Amygdala (tissue), 56 donors: Measurements from ENCODE around the gene ARHGEF28.
A peak's percentile ranks its signal among the peaks of the same experiment; 100 is the strongest.

Source experiments
- DNase-seq, 56 donors: peaks; one replicate each; lab custom pipeline; 2025; lab: John Stamatoyannopoulos, UW

ARHGEF28 gene

DNA sequence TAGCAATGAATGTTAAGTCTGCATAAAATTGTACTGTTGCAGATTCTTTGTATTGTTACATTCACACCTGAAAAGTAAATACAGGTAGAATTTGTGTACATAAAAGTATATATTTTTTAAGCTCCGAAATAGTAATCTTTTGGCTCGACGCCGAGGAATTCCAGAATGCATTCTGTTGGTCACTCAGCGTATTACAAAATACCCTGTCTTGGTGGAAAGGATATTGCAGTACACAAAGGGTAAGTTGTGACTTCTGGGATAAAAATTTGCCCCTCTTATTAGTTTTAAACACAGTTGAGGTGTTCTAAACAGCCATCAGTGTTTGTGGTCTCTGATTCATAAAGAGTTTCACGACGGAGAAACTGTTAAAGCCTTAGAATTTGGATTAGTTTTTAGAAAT is 257.6 kb downstream of the ARHGEF28 start:
- no peak for DNase-seq

DNA sequence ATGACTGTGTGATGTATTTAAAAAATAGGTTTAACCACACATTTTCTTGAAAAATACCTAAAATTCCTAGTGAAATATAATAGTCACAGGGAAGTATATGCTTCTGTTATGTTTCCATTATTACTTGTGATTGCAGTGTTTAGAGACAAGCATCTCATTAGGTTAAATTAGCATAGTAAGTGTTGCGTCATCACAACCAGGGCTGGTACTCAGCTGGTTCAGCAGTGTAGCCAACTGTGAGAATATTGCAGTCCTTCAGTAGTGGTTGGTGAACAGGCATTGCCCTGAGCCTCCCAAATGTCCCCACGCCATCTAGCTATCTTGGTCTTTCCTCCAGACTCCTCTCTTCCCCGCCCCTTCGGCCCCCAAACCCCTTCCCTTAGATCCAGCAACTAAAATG is 261.7 kb downstream of the ARHGEF28 start:
- no peak for DNase-seq

DNA sequence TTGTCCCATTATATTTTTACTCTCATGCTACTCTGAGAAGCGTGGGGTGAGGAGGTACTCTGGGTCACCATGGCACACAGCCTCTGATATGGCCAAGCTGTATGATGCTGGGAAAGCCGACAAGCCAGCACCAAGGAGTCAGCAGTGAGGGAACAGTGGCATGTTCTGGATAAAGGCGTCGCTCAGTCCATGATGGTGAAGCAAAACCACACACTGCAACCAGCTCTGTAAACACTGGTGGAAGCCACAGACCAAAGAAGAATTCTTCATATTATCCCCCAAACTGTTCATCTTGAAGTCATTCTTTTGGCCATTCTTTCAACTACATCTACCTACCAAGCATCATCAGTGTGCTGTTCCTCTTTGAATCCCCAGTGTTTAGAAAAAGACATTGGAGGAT is 264.6 kb downstream of the ARHGEF28 start:
- DNase-seq: no peak

DNA sequence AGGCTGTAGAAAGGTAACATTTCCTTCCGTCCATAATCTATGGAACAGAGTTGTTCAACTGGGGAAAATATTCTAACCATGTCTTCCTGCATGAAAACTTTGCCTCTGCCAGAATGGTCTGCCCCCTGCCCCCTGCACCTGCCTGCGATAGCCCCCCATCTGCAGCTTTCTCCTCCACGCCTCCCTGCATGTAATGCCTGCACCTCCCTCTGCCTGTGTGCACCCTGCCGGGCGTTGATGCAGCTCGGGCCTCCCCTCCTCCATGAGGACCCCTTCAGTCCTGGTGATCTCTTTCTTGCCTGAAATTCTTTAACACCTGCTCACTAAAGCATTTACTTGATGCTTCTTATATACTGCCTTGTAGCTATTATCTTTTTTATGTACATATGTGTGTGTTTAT is 266.2 kb downstream of the ARHGEF28 start:
- no peak for DNase-seq

DNA sequence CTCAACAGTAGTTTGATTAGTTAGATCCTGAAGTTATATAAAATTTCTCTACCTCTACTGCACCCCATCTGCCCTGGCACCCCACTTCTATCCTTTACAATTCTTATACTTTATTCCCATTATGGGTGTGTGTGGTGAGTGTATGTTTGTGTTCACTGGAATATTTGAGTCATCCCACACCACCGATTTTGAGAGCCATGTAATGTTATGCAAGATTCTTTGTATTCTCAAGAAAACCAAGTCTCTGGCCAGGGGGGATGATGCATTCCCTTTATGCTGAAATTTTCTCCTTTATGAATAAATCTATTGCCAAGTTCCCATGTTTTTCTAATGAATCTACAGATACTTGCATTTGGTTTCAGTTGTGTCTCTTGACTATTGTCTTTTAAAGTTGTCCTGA is 266.8 kb downstream of the ARHGEF28 start:
- no peak for DNase-seq

DNA sequence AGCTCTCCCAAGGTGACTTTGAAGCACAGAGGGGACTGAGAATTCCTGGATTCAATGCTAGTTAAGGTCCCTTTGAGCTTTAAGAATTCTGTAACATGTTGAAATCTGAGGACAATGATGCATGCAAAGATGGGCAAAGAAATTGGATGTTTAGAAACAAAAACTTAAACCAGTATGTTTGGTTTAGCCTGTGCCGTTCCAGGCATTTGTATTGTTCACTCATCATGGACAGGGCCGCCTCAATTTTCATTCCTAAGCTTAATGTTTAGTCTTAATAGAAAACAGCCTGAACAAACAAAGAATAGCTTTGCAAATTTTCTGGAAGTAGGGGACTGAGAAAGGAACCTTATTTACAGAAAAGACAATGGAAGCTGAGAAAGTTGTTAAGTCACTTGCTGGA is 267.8 kb downstream of the ARHGEF28 start:
- no peak for DNase-seq

DNA sequence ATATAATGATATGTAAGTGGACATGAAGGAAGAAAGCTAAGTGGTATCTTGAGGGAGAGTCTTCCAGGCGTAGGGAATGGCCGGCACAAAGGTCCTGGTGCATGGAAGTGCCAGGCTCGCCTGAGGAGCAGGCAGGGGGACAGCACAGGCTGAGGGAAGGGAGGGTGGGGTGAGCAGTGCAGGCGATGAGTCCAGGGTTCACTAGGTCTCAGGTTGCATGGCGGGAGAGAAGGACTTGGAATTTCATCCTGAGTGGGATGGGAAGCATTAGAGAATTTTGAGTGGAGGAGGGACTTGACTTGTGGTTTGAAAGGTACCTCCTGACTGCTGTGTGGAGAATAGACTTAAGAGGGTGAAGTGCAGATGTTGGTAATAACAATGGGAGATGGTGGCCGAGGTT is 268.9 kb downstream of the ARHGEF28 start:
- no peak for DNase-seq

DNA sequence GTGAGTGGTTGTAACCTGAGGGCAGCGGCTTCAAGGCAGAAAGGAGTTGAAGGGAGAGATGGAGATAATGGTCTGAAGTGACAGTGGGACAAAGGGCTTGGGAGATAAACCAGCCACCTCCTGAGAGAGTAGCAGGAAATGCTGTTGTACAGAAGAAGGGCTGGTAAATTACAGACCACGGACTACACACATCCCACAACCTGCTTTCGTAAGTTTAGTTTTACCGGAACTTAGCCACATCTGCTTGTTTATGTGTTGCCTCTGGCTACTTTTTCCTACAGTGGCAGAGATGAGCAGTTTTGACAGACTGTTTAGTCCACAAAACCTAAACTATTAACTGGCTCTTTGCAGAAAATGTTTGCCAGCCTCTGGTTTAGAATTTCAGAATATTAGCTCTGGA is 269.5 kb downstream of the ARHGEF28 start:
- no peak for DNase-seq

DNA sequence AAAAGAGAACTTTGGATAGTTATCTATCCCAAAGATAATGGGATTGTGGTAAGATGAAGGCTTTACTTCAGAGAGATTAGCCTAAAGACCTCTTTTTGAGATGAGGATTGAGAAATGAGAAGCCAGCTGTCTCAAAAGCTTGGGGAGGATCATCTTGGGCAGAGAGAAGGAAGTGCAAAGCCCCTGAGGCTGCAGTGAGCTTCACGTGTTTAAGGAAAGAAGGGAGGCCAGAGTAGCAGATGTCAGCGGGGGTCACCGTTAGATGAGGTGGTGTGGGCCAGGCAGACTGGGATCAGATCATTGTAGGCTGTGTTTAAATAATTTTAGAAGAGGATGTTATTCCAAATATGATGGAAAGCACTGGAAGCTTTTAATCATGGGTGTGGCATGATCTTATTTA is 270.1 kb downstream of the ARHGEF28 start:
- DNase-seq: no peak

DNA sequence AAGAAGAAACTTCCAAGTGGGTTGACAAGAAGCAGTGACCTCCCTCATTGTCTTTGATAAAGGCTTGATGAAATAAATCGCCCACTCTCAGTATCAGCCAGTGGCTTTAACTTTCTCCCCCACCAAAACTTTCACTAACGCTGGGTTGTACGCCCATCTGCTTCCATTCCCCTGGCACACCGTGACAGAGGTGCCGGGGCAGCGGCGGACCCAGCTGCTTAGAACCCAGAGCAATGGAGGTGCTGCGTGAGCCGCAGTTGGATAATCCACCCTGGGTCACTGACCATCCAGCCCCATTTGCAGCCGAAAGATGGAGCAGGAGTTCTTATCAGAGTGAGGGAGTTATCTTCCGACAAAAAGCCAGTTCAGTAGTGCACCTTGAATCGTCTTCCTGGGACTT is 270.7 kb downstream of the ARHGEF28 start:
- no peak for DNase-seq

DNA sequence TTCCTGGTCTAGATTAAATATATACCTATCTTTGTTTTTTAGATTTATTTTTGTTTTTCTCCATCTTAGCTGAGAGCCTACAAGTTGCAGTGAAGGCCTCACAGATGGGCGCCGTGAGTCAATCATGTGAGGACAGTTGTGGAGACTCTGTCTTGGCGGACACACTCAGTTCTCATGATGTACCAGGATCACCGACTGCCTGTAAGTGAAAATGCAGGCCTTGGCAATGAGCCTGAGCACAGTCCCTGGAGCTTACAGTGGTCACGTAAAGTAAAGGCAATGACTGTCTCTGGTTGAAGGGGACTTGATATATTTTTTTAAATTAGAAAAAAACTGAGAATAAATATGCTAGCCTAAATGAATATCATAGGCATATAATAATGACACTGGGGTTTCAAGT is 271.9 kb downstream of the ARHGEF28 start:
- no peak for DNase-seq

DNA sequence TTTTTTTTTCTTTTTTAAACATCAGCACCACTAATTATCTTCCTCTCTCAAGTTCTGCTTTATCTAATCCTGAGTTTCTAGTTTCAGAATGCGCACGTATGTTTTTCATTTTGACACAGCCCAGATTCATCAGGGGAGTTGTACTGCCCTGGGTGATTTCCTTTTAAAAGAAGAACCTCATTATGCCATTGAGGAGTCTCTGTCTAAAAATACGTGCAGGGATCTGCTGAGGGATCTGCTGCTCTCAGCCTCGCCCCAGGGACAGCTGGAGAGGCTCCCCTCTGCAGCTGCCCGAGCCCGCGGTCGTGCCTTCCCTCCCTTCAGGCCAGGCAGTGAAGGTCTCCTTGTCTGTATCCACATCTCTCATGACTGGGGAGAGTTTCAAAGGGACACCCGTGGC is 273.1 kb downstream of the ARHGEF28 start:
- DNase-seq: no peak

DNA sequence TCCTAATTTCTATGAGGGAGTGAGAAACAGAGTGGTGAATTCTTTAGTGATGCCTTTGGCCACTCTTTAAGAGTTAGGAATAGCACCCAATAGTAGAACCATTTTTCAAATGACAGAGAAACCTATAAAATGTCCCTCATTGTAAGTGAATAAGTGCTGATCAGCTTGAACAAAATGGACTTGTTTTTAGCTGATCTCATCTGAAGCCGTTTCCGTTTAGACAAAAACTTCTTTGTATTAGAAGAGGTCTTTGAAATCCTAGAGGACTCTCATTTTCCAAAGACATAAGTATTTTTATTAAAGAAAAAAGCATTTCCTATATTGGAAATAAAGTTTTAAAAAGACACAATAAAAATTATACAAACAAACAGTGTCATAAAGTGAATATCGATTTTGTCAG is 273.9 kb downstream of the ARHGEF28 start:
- peak in 1 of 56 donors; percentile 5 for DNase-seq

DNA sequence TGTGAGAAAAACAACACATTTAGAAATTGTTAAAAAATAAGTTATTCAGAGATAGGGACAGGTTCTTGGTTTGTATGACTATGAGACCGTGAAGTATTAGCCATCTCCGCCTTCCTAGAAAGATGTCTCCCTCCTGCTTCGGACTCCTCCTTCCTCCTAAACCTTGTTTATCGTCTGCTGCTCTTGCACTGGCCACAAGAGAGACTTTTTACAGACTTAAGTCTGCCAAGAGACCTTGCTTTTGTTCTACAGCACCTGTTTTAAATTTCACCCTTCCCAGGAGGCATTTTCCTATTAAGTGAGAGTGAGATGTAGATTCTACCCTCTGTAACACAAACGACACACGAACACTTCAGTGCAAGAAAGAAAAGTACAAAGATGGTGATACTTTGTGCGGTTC is 274.6 kb downstream of the ARHGEF28 start:
- no peak for DNase-seq

DNA sequence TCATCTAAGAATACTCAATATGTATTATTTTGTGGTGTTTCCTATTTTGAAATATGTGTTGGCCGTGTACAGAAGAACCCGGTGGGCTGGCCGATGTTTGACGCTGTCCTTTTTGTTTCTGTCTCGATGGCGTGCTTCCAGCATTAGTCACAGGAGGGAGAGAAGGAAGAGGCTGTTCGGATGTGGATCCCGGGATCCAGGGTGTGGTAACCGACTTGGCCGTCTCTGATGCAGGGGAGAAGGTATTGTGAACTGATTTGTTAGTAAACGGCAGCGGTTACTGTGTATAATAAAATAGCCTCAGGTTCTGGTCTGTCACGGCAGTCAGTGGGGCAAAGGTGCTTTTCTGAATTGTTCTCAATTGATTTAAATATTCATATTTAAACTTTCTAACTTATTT is 275.0 kb downstream of the ARHGEF28 start:
- no peak for DNase-seq

DNA sequence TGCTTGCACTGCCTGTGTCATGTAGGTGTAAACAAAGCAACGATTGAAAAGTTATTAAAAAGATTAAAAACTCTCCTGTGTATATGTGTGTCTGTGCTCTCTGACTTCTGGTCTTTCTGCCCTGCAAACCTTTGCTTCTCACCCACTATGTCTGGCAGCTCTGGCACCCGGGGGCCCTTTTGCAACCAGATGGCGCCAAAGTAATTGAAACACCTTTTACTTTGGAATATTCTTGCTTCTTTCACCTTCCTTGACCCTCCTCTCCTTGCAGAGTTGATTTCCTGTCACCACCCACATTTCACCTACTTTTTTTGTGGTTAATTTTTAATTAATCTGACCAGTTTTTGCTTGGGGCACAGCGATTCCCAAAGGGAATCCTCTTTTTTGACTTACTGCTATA is 275.5 kb downstream of the ARHGEF28 start:
- no peak for DNase-seq

DNA sequence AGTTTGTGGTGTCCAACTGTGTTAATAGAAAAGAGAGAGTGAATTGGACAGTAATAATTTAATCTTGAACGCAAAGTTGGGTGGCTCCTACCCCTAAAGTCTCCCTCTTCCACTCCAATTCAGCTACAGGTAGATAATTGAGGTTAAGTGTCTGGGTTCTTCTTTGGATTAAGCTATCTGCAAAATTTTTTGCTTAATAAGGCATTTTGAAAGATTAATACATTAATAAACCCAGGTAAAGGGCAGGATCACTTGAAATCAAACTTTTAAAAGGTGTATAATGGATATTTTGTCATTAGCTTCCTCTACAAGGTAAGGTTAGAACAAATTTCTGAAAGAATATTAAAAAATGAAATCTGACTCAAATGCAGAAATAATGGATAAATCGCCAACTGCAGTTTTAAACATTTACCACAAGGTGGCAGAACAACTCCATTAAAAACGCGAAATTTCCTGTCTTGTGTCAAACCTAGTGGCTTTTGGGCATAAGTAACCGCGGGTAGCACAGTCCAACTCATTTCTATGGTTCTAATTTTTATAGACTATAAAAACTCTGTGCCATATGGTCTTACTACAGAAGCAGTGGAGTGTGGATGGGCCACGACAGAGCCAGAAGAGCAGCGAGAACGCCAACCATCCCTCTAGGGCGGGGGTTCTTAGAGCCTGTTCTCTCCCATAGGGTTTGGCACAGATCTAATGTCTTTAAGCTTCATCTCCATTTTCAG is 276.5 kb downstream of the ARHGEF28 start:
- DNase-seq: peak in 4 of 56 donors; percentile 6 to 26 (median 12)

DNA sequence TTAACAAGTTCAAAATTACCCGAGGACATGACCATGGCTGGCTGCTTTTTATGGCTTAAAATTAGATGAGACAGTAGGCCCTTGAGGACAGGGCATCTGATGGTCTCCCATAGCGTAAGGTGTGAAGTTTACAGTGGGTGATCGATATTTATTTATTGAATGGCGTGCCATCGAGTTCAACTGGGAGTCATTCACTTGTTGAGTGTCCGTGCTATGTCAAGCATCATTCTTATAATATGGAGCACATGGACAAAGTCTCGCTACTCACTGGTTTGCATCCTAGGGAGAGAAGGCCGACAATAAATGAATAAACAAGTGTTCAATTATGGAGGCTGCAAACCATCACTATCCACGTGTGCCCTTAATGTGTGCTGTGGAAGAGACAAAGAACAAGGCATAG is 277.2 kb downstream of the ARHGEF28 start:
- DNase-seq: no peak

DNA sequence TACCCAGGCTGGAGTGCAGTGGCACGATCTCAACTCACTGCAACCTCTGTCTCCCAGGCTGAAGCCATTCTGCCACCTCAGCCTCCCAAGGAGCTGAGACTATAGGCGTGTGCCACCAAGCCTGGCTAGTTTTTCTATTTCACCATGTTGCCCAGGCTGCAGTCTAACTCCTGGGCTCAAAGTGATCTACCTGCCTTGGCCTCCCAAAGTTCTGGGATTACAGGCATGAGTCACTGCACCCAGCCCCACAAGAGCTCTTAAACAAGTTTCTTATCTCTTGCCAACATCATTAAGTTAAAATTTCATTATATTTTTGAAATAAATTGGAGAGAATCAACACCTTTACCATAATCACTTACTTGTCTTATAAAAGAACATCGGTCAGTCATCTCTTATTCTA is 280.3 kb downstream of the ARHGEF28 start:
- DNase-seq: no peak

DNA sequence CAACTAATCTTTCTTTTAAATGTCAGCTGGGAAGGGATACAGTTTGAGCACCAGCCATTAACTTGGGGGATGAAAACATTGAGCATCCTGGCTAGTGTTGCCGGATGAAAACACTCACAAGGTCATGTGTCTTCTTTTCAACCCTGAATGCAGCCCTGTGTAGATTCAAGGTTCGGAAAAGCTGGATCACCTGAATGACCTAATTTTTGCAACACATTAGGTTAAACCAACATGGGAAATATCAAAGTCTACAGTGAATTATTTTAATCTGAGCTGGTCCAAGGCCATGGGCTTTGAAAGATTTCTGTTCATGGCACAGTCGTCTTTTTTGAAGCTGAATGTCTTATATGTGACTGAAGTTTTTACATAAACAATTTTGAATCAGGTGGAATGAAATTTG is 281.2 kb downstream of the ARHGEF28 start:
- no peak for DNase-seq

DNA sequence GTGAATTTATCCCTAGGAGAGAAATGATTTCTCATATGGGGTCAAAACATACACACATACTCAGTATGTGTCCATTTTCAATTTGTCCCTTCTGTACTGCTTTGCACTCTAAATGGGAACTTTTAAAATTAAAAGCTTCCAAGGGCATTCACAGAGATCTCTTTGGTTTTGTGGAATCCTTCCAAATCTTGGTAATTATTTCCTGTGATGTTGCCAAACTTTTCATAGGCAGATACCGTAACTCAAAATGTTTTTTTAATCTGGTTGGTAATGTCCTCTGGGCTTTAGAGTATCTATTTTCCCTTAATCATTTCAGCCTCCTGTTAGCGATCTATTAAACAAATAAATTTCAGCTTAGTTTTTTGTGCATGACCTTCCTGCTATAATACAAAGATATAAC is 282.4 kb downstream of the ARHGEF28 start:
- no peak for DNase-seq

DNA sequence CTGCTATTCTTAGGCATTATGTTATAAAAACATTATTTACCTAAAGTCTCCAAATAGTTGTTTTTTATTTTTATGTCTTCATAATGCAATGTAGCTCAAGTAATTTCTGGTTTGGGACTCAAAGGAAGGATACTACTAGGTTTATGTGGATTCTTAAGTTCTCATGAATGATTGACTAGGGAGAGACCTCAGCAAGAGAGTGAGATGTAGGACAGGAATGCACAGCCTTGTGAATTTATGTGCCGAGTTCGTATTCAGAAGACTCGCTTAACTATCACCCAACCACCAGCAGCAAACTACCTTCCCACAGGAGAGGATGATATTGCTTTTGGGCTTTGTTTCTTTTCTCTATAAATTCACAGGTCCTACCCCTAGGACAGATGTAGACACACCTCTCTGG is 282.9 kb downstream of the ARHGEF28 start:
- DNase-seq: no peak

DNA sequence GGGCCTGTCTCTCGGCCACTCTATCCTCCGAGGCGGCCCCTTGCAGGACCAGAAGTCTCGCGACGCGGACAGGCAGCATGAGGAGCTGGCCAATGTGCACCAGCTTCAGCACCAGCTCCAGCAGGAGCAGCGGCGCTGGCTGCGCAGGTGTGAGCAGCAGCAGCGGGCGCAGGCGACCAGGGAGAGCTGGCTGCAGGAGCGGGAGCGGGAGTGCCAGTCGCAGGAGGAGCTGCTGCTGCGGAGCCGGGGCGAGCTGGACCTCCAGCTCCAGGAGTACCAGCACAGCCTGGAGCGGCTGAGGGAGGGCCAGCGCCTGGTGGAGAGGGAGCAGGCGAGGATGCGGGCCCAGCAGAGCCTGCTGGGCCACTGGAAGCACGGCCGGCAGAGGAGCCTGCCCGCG is 283.5 kb downstream of the ARHGEF28 start:
- DNase-seq: no peak
